NCI-H226 (cell line): ENCODE data around the gene BLMH.
"Not testable (repeated sequence)": the region's sequence is repeated elsewhere in the genome, so short reads cannot be mapped to it uniquely, and the experiment has no call there.

ENCODE experiments used
- DNase-seq: peaks from one replicate; pipeline ENCODE4 v3.0.0-alpha.2; 2015

The BLMH gene

DNA sequence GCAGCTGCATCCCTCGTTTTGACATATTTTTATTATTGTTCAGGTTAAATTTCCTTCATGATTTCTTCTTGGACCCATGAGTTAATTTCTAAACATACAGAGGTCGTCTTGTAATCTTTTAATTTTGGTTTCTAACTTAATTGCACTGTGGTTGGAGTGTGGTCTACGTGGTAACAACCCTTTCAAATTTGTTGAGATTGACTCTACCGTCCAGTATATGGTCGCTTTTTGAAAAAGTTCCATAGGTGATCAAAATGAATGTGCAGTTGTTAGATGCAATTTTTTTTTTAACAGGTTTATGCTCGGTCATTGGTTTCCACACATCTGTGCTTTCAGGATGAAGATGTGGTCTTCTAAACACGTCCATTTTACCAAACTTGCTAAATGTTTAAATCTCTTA is 45.3 kb downstream of the BLMH start:
- no peak for DNase-seq

DNA sequence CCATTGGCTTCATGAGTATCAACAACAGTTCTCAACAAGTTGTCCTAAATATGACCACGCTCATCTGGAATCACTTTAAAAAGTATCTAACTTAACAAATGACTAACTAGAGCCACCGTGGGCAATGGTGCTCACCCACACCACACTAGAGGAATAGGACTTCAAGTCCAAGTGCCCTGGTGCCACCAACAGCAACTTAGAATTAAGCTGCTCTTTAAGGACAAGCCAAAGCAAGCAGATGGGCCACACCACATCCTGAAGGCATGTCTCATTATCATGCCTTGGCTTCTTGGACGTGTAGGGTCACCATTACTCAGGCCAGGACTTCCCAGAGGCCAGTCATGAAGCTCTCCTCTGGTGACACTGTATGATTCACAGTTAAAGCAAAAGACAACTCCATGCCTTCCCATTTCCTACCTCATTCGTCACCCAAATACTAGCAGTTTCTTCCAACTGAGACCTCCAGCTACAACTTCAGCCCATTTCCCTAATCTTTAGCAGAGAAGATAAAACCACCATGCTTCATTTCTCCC is 46.8 kb downstream of the BLMH start:
- DNase-seq: no peak

DNA sequence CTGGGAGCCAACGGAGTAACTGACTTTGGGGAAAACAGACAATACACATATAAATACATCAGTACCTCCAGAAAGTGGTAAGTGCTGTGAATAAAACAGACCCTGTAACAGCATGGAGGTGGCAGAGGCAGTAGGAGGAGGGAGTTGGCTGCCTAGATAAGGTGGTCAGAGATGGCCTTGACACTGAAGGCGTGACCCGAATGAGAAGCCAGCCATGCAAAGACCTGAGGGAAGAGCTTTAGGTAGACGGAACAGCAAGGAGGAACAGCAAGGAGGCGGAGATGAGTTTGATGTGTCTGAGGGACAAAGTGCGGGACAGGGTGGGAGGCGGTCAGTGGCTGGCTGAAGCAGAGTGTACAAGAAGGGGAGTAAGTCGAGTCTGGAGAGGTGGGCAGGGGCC is 48.2 kb downstream of the BLMH start:
- DNase-seq: no peak

DNA sequence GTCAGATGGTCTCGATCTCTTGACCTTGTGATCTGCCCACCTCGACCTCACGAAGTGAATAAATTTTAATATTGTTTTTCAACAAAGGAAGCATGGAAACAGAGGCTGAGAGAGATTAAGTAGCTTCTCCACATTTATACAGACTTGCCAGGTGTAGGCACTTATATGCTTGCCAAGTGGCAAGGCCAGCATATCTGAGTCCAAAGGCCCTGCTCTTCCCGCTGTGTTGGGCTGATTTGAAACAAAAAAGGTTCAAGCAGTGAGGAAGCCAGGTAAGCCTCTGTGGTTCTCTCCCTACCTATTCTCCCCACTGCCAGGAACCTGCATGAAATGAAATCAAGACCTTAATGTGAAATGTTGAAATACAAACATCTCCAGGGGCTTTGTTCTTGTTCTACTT is 48.7 kb downstream of the BLMH start:
- DNase-seq: no peak

DNA sequence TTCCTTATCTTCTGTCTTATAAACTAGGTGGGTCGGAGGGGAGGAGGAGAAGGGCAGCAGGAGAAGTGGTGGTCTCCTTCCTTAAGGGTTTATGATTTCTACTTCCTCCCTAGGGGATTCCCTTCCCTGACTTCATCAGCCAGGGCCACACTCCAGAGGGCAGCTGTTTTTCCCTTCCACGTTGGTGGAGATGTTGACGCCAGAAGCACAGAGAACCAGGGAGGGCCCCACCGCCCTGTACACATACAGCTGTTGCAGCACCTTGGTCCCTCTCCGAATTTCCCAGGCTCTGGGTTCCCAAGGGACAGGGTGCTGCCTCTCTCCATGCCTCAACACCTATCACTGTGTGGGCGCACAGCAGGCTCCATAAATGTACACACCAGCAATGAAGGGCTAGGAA is 50.7 kb downstream of the BLMH start:
- DNase-seq: no peak

DNA sequence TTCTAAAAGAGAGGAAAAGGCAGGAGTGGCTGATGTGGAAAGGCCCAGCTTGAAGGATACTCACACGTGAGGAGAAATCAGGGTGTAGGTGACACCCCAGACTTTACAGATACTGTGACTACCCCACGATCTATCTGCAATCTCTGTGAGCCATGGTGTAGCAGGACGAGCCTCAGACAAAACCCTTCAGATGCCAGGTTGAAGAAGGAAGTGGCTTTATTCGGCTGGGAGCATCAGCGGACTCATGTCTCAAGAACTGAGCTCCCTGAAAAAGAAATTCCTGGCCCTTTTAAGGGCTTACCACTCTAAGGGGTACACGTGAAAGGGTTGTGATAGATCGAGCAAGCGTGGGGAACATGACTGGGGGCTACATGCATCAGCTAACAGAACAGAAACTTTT is 51.6 kb downstream of the BLMH start:
- DNase-seq: no peak

DNA sequence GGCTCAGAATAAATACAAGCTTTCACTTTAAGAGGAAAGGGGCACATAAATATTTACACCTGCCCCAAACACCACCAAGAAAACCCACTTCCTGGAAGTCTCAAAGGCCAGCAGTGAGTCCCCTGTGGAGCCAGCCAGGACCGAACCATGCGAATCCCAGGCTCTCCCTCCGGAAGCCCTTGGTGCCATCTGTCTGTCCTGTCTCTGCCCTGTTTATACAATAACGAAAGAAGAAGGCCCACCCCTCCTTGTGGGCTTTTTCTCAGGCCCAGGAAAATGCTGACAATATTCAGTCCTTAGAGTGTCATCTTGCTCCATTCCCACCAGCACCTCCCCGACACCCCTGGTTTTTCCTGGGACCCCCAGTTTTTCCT is 52.7 kb downstream of the BLMH start:
- DNase-seq: no peak

DNA sequence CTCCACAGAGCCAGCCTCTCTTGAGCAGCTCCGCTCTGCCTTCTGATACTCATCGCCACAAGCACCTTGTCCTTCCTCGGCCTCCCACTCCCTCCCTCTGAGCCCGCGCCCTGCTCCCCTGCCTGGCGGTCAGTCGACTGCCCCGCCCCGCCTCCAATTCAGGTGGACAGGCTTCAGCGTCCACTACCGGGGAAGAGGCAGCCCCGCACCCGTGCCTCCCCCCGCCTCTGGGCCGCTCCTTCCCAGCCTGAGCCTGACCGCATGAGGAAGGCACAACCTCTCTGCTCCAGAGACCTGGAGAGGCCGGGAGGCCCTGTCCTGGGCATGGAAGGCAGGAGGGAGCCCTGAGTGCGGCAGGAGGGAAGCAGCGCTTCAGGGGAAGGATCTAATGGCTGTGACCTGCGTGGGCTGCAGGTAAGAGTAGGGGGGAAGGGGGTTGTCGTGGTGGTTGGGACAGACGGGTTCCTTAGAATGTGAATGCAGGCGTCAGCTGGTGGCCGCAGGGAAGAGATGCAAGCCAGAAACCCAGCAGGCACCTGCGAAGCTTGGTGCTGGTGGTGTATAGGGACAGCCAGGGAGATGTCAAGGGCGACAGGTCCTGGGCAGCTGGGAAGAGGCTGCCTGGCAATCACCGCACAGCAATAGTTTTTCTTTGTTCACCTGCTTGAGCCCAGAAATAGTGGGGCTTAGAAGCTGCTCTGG is 53.2 kb downstream of the BLMH start:
- DNase-seq: no peak

DNA sequence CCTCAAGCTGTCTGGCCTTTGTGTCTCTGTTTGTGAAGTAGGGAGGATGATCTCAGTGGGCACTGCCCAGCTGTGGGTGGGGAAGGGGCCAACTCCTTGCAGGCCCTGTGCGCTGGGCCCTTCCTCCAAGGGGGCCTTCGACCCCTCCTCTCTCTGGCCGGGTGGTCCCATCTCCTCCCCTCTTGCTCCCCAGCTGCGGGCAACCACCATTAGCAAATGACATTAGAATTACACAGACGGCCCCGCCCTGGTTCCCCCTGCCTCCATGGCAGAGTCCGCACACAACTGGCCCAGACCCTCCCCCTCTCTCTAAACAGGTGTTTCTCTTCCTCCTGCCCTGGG is 53.8 kb downstream of the BLMH start:
- no peak for DNase-seq

DNA sequence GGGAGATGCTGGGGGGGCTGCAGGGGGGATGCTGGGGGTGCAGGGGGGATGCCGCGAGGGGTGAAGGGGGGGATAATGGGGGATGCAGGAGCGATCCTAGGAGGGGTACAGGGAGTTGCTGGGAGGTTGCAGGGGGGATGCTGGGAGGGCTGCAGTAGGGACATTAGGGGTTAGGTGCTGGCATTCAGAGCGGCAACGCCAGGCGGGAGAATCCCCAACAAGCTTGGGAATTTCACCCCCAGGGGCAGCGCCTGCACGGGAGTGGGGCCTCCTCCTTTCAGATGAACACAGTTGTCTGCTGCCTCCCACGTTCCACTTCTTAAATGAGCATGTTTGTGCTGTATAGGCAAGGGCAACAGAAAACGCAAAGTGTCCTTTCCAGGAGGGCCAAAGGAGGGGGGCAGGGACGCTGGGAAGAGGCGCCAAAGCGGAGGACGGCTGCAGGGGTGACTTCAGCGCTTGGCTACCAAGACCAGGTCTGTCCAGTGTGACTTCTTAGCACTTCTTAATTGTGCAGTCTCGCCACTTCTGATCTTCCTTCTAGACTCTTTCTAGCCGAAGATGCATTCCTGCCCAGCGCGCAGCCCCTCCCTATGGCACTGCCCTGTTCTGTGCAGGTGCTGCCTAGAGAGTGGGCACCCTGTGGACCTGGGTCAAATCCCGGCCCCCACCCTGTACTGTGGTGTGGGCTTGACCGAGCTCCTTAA is 54.3 kb downstream of the BLMH start:
- no peak for DNase-seq

DNA sequence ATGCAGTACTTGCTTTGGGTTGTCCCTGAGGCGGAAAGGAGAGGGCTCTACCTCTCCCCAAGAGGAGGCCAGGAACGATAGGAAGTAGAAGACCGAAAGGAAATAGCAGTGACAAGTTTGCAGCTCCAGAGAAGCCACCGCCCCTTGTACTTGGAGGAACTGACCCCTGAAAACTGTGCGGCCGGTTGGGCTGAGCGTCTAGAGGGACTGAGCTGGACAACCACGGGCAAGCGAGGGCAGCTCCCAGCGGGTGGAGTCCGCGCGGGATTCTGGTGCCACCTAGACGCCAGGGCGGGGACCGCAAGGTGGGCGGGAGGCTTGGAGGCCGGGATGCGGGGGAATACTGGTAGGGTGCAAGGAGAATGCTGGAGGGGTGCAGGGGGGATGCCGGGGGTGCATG is 55.0 kb downstream of the BLMH start:
- DNase-seq: no peak

DNA sequence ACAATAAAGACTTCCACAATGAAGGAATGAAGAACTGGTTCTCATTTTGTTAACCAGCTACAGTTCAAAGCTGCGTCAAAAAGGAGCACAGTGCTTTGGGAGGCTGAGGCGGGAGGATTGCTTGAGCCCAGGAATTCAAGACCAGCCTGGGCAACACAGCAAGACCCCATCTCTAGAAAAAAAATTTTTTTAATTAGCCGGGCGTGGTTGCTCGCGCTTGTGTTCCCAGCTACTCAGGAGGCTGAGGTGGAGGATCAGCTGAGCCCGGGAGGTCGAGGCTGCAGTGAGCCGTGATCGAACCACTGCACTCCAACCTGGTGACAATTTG is 55.5 kb downstream of the BLMH start:
- no peak for DNase-seq

DNA sequence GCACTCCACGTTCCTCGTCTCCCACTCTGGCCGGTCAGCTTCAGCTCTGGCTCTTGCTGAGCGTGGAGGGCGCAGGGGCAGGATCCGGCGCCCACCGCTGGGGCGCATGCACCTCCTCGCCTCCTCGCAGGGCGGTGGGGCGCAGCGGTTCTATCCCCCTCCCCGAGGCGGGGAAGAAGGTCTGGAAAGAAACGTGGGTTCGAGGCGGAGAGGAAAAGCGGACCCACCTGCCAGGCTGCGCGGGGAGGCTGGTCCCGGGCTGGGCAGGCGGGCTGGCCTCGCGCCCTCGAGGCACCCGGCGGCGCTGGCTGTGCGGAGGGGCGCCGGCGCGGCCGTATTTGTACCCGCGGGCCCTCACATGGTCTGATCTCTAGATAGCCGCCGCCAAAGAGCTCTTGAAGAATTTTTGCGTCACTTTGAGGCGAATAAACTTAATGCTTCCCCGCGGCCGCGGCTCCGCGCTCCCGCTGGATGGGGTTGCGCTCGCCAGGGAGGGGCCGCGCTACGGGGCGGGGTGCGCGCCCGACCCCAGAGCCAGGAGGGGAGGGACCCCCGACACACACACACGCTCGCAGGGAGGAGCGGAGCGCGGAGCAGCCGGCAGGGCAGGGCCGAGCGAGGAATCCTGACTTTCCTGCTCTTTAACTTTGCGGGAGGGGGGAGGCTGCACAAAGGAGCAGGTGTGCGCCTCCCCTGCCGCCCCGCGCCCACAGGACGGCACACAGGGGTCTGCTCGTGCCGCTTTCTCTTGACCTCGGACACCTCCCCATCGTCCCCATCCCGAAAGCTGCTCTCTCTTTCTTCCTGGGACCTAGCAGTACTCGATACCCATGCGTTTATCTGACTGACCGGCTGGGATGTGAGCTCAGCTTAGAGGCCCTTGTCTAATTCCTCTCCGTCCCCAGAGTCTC is 56.1 kb downstream of the BLMH start, which contains the start of gene SLC6A4:
Gene SLC6A4 (minus strand): TSS at position 312 of the 911 bp plus-strand sequence. CDS start 13,739 bp downstream, outside the sequence.
- no peak for DNase-seq

DNA sequence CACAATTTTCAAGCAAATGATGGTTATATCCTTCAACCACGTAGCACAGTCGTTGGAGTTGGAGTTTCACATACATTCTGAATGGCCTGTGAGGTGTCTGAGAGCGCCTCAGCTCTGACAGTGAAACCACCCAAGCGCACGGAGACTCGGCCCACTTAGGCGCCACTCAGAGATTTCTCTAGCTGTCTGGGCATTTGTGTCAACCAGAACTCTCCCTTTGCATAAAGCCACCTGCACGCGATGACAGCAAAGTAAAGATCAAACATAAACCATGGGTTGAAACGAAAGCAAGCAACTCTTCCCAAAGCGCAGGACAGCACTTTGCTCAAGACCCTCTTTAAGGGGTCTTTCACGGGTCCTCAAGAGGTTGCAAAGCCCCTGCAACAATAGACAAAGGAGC is 56.8 kb downstream of the BLMH start:
- DNase-seq: no peak

DNA sequence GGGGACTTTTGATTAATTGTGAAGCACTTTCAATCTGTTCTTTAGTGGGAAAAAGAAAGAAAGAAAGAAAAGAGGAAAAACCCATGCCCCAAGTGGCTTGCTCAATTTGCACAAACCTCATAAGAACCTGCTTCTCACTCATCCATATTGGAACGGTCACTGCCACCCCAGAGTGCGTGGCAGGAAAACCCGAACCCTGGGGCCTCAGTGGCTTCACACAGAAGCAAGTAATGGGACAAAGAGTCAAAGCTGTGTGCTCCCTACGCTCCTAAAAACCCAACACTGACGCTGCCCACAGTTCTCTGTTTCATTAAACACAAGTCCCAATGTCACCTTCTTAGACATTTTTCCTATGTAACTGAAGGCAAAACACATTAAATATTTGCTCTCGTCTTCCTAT is 57.4 kb downstream of the BLMH start:
- no peak for DNase-seq

DNA sequence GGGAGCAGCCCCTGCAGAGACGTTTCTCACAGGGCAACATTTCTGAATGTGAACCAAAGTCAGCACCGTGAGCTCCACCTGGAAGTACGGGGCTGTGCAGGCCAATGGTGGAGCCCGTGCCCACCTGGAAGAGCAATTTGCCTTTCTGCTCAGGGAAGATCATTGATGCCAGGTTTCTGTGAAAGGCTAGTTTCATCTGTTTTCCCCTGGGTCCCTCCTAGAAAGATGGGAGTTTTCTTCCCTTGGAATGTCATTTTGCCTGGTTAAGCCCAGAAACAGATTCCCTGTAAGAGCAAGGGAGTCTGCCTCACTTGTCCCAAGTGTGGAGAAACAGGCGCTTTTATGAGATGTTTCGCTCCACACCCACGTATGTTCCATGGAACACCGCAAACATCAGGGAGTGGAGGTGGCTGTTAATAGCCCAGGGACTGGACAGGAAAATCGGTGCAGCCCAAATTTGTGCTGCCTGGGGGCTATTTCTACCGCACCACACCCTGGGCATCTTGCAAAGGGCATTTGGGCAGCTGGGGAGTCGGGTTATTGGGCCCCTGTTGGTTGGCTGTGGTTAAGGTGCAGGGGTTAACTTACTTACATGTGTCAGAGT is 58.8 kb downstream of the BLMH start:
- DNase-seq: no peak

DNA sequence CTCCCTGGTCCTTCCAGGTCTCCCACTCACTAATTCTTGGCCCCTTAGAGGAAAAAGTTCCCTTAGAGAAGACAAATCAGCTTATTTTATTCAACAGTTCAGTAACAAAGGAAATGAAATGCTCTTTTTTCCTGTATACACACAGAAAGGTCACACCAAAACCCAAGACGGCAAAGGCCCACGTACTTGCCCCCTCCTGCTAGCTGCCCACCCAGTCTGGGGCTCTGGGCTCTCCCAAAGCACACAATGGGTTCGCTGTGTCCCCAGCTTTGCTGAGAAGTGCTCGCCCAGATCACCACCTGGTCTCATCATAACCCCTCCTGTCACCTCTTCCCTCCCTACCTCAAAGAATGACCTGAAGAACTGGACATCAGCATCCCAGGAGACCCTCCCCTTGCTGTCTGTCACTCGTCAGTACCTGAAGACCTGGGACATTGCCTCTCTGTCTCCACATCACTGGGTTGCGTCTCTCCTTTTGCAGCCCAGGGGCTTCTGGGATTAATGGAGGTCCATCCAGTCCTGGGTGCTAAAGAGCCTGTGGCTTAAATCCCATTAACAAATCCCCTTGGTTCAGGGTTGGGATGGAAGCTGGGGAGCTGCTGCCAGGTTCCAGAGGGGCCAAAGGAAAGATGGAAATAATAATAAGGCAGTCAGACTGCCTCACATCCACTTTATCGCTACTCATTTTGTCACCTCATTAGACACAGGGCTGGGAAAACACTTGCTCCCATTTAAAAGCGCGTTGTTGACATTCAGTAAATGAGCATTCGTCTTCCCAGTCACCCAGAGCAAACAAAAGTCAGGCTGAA is 59.5 kb downstream of the BLMH start:
- no peak for DNase-seq

DNA sequence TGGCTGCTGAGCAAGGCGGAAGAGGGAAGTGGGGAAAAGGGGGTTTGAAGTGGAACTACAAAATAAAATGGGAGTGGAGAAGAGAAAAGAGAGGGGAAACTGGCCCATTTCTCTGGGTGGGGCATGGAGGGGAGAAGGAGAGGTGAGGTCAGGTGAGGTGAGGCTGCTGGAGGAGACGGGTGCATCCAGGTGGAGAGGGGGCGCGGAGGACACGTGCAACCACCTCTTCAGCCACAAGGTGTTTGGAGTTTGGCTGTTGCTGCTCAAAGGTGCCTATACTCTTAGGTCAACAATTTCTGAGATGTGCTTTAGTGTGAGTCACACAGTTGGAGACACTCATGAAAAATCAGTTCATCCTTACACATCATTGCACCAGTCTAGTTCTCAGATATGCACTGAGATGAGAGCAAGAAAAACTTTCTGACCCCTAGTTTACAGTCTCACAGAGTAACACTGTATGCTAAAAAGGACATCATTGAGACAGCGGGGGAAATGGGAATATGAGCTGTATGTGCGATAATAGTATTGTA is 61.1 kb downstream of the BLMH start:
- DNase-seq: no peak

DNA sequence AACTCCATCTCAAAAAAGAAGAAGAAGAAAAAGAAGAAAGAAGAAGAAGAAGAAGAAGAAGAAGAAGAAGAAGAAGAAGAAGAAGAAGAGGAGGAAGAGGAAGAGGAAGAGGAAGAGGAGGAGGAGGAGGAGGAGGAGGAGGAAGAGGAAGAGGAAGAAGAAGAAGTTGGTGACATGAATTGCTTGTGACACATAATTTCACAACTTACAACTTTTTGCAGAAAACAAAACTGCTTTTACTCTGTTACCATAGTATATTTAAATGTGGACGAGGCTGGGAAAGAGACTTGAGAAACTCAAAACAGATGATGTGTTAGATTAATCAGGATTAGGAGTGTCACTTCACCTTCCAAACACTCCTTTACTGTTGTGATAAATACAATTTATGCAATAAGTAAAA is 61.7 kb downstream of the BLMH start:
- not testable (repeated sequence) for DNase-seq

DNA sequence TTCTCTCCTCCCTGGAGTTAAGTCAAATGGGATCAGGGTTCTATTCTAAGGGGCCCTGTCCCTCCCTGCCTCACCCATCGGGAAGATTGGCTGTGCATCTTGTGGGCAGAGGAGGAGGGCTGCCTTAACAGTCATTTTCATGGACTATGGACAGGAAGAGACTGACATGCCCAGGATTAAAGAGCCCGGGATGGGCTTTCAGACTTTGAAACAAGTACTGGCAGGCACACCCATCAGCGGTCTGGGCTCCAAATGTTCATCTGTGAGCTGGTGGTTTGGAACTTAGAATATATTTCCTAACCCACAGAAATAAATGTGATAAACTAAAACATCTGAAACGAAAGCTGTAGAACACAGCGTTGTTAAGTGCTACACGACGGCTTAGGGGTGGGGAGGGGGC is 62.7 kb downstream of the BLMH start:
- DNase-seq: no peak

DNA sequence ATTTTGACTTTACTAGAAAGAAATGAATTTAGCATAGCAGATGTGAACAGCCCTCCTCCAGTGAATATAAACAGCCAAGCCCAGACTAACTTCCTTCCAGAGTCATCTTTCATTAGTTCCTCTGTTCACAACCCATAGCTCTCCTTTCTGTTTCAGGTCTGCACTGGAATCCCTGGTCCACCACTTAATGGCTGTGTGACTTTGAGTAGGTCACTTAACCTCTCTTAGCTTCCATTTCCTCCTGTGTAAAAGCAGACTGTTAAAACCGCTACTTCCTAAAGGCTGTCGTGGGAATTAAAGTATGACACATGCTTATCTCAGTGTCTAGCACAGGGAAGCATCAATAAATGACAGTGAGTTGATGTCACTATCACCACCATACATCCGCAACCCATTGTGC is 63.7 kb downstream of the BLMH start:
- DNase-seq: no peak

DNA sequence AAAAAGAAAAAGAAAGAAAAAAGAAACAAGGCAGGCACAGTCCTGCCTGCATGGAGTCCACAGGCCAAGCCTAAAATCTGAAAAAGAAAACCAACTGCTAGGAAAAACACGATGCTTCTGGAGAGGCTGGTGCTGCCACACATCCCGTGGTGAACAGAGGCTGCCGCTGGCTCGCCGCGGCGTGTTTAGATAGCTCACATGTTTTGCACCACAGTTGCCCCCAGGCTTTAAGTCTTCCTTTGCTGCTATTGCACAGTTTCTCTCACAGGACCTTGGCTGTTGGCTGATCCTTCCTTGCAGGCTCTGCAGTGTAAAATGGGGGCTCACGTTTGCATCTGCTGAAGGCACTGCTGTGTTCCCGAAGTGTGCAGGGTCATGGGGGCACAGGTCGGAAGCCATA is 64.9 kb downstream of the BLMH start:
- no peak for DNase-seq
